OCI-LY1 (cell line): Measurements from ENCODE around the gene CIB1.

Experiments
- H2AFZ ChIP-seq: fragments of 200-600 bp; sonication (generic), shearing (Covaris generic); 2 replicates; pipeline ENCODE4 v1.6.0; 2014; ENCODE audit warnings: antibody characterized with exemption, mild to moderate bottlenecking, low read length
- H3F3A ChIP-seq: fragments of 200-600 bp; sonication (generic), shearing (Covaris generic); 2 replicates; pipeline ENCODE4 v1.6.0; 2014; ENCODE audit warnings: mild to moderate bottlenecking, antibody characterized with exemption, low read length, moderate library complexity; ENCODE audit not compliant: insufficient read depth
- H3K27ac ChIP-seq: fragments of 200-600 bp; sonication (generic); 2 replicates; pipeline ENCODE4 v1.5.1; 2014; ENCODE audit warnings: low read length, mixed run types, mild to moderate bottlenecking, low read depth; ENCODE audit not compliant: poor library complexity, severe bottlenecking
- H3K27me3 ChIP-seq: fragments of 200-600 bp; sonication (generic); 2 replicates; pipeline ENCODE4 v1.6.0; 2014; ENCODE audit warnings: antibody characterized with exemption, mild to moderate bottlenecking, low read length, moderate library complexity; ENCODE audit not compliant: insufficient read depth
- H3K36me3 ChIP-seq: fragments of 200-600 bp; sonication (generic); 2 replicates; pipeline ENCODE4 v1.6.1; 2014; ENCODE audit warnings: mild to moderate bottlenecking, antibody characterized with exemption, low read length, moderate library complexity, mixed read lengths; ENCODE audit not compliant: insufficient read depth
- H3K4me1 ChIP-seq: fragments of 200-600 bp; sonication (generic); 2 replicates; pipeline ENCODE4 v1.5.1; 2014; ENCODE audit warnings: mild to moderate bottlenecking, low read length, moderate library complexity; ENCODE audit not compliant: insufficient read depth, severe bottlenecking
- H3K4me2 ChIP-seq: fragments of 200-600 bp; sonication (generic), shearing (Covaris generic); 2 replicates; pipeline ENCODE4 v1.6.1; 2014; ENCODE audit warnings: low read length
- H3K4me3 ChIP-seq: fragments of 200-600 bp; sonication (generic); 2 replicates; pipeline ENCODE4 v1.5.1; 2014; ENCODE audit warnings: low read length, low read depth, mild to moderate bottlenecking, mixed read lengths; ENCODE audit not compliant: poor library complexity, severe bottlenecking
- H3K79me2 ChIP-seq: fragments of 200-600 bp; shearing (Covaris generic); 2 replicates; pipeline ENCODE4 v1.6.1; 2016; ENCODE audit warnings: mixed run types, low read length, mixed read lengths; ENCODE audit not compliant: insufficient read depth
- H3K9ac ChIP-seq: fragments of 200-600 bp; sonication (generic), shearing (Covaris generic); 2 replicates; pipeline ENCODE4 v1.6.1; 2014; ENCODE audit warnings: mild to moderate bottlenecking, low read length, mixed read lengths
- H3K9me2 ChIP-seq: fragments of 200-600 bp; sonication (generic), shearing (Covaris generic); 2 replicates; pipeline ENCODE4 v1.6.1; 2014; ENCODE audit warnings: low read depth, mild to moderate bottlenecking, low read length, mixed read lengths
- H3K9me3 ChIP-seq: fragments of 200-600 bp; shearing (Covaris generic); 2 replicates; pipeline ENCODE4 v1.6.1; 2014; ENCODE audit warnings: low read length, mixed read lengths
- H4K20me1 ChIP-seq: fragments of 200-600 bp; sonication (generic), shearing (Covaris generic); 2 replicates; pipeline ENCODE4 v1.6.0; 2016; ENCODE audit warnings: mild to moderate bottlenecking, low read length; ENCODE audit not compliant: insufficient read depth
- EZH2 ChIP-seq: fragments of 200-600 bp; sonication (generic), shearing (Covaris generic); IDR thresholded peaks from 2 replicates; pipeline ENCODE4 v1.8.0; 2017; ENCODE audit warnings: borderline replicate concordance, mixed run types, mild to moderate bottlenecking, antibody characterized with exemption, low read length, moderate library complexity, mixed read lengths
- TF ChIP-seq, protein P1 (sequence below): fragments of 200-600 bp; sonication (generic), shearing (Covaris generic); IDR thresholded peaks from 2 replicates; pipeline ENCODE4 v1.5.1; 2017; ENCODE audit warnings: mild to moderate bottlenecking, antibody characterized with exemption, low read length, moderate library complexity, mixed read lengths

The CIB1 gene

DNA sequence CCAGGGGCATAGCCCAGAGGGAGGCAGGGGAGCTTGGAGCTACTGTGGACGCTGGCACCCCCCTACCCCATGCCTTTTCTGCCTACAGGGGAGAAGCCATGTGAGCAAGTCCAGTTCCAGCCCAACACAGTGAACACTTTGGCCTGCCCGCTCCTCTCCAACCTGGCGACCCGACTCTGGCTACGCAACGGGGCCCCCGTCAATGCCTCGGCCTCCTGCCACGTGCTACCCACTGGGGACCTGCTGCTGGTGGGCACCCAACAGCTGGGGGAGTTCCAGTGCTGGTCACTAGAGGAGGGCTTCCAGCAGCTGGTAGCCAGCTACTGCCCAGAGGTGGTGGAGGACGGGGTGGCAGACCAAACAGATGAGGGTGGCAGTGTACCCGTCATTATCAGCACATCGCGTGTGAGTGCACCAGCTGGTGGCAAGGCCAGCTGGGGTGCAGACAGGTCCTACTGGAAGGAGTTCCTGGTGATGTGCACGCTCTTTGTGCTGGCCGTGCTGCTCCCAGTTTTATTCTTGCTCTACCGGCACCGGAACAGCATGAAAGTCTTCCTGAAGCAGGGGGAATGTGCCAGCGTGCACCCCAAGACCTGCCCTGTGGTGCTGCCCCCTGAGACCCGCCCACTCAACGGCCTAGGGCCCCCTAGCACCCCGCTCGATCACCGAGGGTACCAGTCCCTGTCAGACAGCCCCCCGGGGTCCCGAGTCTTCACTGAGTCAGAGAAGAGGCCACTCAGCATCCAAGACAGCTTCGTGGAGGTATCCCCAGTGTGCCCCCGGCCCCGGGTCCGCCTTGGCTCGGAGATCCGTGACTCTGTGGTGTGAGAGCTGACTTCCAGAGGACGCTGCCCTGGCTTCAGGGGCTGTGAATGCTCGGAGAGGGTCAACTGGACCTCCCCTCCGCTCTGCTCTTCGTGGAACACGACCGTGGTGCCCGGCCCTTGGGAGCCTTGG lies 5.6 kb downstream of the CIB1 start:
- no peaks in the 10 kb centered on the region for H3K9me2 ChIP-seq
- no peak overlapping the region for H3K4me2 ChIP-seq
- H3K4me3 ChIP-seq: no peak overlapping the region
- H3K27me3 ChIP-seq: no peaks in the 10 kb centered on the region
- H3F3A ChIP-seq: no peaks in the 10 kb centered on the region
- H3K36me3 ChIP-seq: peaks cover 75% of the 10 kb centered on the region
- H3K9me3 ChIP-seq: no peaks in the 10 kb centered on the region
- TF ChIP-seq, protein P1, sequence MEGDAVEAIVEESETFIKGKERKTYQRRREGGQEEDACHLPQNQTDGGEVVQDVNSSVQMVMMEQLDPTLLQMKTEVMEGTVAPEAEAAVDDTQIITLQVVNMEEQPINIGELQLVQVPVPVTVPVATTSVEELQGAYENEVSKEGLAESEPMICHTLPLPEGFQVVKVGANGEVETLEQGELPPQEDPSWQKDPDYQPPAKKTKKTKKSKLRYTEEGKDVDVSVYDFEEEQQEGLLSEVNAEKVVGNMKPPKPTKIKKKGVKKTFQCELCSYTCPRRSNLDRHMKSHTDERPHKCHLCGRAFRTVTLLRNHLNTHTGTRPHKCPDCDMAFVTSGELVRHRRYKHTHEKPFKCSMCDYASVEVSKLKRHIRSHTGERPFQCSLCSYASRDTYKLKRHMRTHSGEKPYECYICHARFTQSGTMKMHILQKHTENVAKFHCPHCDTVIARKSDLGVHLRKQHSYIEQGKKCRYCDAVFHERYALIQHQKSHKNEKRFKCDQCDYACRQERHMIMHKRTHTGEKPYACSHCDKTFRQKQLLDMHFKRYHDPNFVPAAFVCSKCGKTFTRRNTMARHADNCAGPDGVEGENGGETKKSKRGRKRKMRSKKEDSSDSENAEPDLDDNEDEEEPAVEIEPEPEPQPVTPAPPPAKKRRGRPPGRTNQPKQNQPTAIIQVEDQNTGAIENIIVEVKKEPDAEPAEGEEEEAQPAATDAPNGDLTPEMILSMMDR: no peak
- TF ChIP-seq EZH2: no peak
- H2AFZ ChIP-seq: no peak overlapping the region
- no peaks in the 10 kb centered on the region for H4K20me1 ChIP-seq
- H3K4me1 ChIP-seq: peaks cover 30% of the 10 kb centered on the region
- H3K79me2 ChIP-seq: no peaks in the 10 kb centered on the region
- no peak overlapping the region for H3K27ac ChIP-seq
- no peak overlapping the region for H3K9ac ChIP-seq

DNA sequence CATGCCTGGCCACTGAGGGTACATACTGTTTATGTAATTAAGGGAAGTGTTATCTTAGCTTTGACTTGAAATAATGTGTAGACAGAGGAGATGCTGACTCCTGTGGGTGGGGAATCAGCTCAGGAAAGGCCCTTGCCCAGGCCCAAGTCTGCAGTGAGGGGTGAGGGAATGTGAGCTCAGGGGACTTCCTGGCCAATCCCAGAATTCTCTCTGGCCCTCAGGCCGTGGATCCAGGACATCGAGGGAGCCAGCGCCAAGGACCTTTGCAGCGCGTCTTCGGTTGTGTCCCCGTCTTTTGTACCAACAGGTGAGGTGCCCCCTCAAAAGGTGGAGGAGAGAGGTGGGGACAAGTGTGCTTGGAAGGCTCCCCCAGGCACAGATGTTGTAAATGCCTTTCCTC lies 6.4 kb downstream of the CIB1 start:
- Histone ChIP-seq H3K9me2 (no peaks in the 10 kb centered on the region), H4K20me1 (no peaks in the 10 kb centered on the region), H3K9ac (no peak overlapping the region), H3F3A (no peaks in the 10 kb centered on the region), H3K4me2 (no peak overlapping the region), H3K36me3 (peaks cover 81% of the 10 kb centered on the region), H3K9me3 (no peaks in the 10 kb centered on the region), H3K4me1 (peaks cover 22% of the 10 kb centered on the region), H3K27ac (no peak overlapping the region), H3K79me2 (no peaks in the 10 kb centered on the region), H2AFZ (no peak overlapping the region), H3K27me3 (no peaks in the 10 kb centered on the region), H3K4me3 (no peak overlapping the region)
- no peak for TF ChIP-seq EZH2
- TF ChIP-seq, protein P1: no peak

DNA sequence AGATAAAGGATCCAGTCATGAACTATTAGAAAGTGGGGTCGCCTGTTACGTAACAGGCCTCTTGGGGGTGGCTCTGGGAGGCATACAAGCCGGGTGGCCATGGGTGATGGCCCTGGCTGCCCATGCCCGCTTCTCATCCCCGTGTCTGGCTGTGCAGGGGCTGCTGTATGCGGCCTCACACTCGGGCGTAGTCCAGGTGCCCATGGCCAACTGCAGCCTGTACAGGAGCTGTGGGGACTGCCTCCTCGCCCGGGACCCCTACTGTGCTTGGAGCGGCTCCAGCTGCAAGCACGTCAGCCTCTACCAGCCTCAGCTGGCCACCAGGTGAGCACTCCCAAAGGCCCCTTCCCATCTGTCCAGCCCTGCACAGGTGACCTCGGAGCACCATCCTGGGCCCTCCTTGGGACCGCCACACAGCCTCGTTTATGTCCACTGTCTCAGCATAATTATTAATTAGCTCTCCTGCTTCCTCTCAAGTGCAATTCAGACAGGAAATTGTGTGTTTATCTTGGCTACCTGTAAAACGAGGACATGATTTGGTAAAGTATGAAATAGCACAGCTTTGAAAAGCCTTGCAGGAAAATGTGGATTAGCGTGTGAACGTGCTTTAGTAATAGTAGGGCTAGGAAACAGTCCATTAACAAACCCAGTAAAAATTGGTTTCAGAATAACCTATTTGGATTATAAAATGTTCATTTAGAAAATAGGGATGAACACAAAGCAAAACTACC lies 8.1 kb downstream of the CIB1 start:
- H3F3A ChIP-seq: no peaks in the 10 kb centered on the region
- H3K9ac ChIP-seq: no peak overlapping the region
- H3K9me3 ChIP-seq: no peaks in the 10 kb centered on the region
- no peaks in the 10 kb centered on the region for H3K27me3 ChIP-seq
- no peak overlapping the region for H3K27ac ChIP-seq
- H3K4me1 ChIP-seq: peaks cover 5% of the 10 kb centered on the region
- TF ChIP-seq, protein P1: no peak
- no peak for TF ChIP-seq EZH2
- no peak overlapping the region for H2AFZ ChIP-seq
- no peak overlapping the region for H3K4me3 ChIP-seq
- no peaks in the 10 kb centered on the region for H3K9me2 ChIP-seq
- no peaks in the 10 kb centered on the region for H3K79me2 ChIP-seq
- H3K4me2 ChIP-seq: no peak overlapping the region
- peaks cover 84% of the 10 kb centered on the region for H3K36me3 ChIP-seq
- H4K20me1 ChIP-seq: no peaks in the 10 kb centered on the region
